Measurements from ENCODE around the gene GABRD.

GRCh38 chr1:2070800-2071530, 51.8 kb downstream of the GABRD start:
- TF ChIP-seq, protein P1, sequence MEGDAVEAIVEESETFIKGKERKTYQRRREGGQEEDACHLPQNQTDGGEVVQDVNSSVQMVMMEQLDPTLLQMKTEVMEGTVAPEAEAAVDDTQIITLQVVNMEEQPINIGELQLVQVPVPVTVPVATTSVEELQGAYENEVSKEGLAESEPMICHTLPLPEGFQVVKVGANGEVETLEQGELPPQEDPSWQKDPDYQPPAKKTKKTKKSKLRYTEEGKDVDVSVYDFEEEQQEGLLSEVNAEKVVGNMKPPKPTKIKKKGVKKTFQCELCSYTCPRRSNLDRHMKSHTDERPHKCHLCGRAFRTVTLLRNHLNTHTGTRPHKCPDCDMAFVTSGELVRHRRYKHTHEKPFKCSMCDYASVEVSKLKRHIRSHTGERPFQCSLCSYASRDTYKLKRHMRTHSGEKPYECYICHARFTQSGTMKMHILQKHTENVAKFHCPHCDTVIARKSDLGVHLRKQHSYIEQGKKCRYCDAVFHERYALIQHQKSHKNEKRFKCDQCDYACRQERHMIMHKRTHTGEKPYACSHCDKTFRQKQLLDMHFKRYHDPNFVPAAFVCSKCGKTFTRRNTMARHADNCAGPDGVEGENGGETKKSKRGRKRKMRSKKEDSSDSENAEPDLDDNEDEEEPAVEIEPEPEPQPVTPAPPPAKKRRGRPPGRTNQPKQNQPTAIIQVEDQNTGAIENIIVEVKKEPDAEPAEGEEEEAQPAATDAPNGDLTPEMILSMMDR (IDR thresholded peaks at IDR 0.05; ENCODE audit: borderline replicate concordance, extremely low read depth, low read length, poor library complexity, severe bottlenecking), result no peak
- no peak for TF ChIP-seq EZH2 (IDR thresholded peaks at IDR 0.05; ENCODE audit: borderline replicate concordance, low read depth, low read length, severe bottlenecking)
